GM12874 (cell line): ENCODE results near the gene RNH1.

Source experiments
- CTCF ChIP-seq: IDR thresholded peaks from 2 replicates; pipeline ENCODE4 v1.5.1; 2011; ENCODE audit warnings: low read depth, mild to moderate bottlenecking, control low read depth, low read length, moderate library complexity; ENCODE audit not compliant: insufficient read depth

Gene RNH1

GRCh38 chr11:489610-490185, 17.3 kb downstream of the RNH1 start:
- no peak for TF ChIP-seq CTCF

- TF ChIP-seq CTCF, result no peak
Observed at GRCh38 chr11:488992-489391, 18.1 kb downstream of the RNH1 start.

GRCh38 chr11:488579-488978, 18.5 kb downstream of the RNH1 start:
- TF ChIP-seq CTCF, result no peak

GRCh38 chr11:488062-488461, 19.0 kb downstream of the RNH1 start:
- no peak for TF ChIP-seq CTCF

GRCh38 chr11:487571-488021, 19.4 kb downstream of the RNH1 start:
- TF ChIP-seq CTCF, result no peak

GRCh38 chr11:486189-486588, 20.9 kb downstream of the RNH1 start:
- TF ChIP-seq CTCF, result no peak

- TF ChIP-seq CTCF, result no peak
Observed at GRCh38 chr11:484616-485015, 22.4 kb downstream of the RNH1 start.
